ENCODE measurements around the gene CDH13. TPM values are rescaled to one million over a fixed set of nuclear protein-coding genes. Genes with fewer than 3 reads are reported as not detected.

The CDH13 gene
- total RNA-seq, 4 donors from 2014 or later, result 3.4 to 14.8 (median 6.5) TPM

DNA sequence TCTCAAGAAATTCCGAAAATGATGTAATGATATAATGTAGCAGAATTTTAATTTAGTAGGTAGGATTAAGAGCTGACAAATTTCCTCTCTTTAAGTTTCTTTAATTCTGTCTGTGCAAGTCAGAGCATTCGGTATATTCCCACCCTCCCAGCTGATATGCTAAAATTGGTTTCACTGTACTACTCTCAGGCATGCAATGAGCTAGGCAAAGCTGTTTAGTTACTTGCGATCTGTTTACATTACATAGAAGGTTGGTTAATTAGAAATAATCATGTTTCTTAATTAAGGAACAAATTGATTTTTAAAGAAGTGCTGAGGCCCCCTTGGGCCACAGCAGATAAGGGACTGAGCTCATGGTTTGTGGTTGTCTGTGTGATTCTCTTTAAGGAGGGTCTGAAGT is 748.2 kb downstream of the CDH13 start:
- H3K4me1 ChIP-seq, result no peaks in the 10 kb centered on the region
- no peaks in the 10 kb centered on the region for H3K36me3 ChIP-seq
- 89 to 90% methylated on average over 3 of the region's 3 CpGs for WGBS, 2 donors
- DNase-seq, result no peak
- H3K27ac ChIP-seq, result no peak overlapping the region
- H3K4me3 ChIP-seq (replicated peaks in 1 of 3), result no peak overlapping the region
- TF ChIP-seq, protein P1, sequence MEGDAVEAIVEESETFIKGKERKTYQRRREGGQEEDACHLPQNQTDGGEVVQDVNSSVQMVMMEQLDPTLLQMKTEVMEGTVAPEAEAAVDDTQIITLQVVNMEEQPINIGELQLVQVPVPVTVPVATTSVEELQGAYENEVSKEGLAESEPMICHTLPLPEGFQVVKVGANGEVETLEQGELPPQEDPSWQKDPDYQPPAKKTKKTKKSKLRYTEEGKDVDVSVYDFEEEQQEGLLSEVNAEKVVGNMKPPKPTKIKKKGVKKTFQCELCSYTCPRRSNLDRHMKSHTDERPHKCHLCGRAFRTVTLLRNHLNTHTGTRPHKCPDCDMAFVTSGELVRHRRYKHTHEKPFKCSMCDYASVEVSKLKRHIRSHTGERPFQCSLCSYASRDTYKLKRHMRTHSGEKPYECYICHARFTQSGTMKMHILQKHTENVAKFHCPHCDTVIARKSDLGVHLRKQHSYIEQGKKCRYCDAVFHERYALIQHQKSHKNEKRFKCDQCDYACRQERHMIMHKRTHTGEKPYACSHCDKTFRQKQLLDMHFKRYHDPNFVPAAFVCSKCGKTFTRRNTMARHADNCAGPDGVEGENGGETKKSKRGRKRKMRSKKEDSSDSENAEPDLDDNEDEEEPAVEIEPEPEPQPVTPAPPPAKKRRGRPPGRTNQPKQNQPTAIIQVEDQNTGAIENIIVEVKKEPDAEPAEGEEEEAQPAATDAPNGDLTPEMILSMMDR (IDR thresholded peaks at IDR 0.05), result no peak
- no peak for TF ChIP-seq POLR2A (IDR thresholded peaks at IDR 0.05)
- intact Hi-C loops (cut with DNase I), result no loop called here
- H3K27me3 ChIP-seq, result no peaks in the 10 kb centered on the region
- no peaks in the 10 kb centered on the region for H3K9me3 ChIP-seq

DNA sequence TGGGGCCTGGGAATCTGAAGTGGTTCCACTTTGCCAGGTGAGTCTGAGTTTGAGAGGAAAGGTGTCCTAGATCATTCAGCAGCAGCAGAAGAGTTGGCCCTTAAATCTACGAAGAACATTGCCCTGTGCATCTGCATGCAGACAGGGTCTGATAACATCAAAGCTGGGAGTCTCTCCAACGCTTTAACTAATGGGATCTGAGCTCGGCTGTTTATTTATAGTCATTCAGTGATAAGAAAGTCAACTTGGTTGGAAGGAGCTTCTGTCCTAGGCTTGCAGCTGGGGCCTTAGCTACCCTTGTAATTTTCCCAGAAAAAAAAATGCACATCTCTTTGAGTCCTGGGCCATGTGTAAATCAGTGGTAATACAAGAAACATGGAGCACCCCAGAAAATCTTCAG is 763.0 kb downstream of the CDH13 start:
- TF ChIP-seq, protein P1 (IDR thresholded peaks at IDR 0.05), result no peak
- TF ChIP-seq POLR2A (IDR thresholded peaks at IDR 0.05), result no peak
- no peaks in the 10 kb centered on the region for H3K36me3 ChIP-seq
- no peaks in the 10 kb centered on the region for H3K27me3 ChIP-seq
- DNase-seq, result no peak
- H3K4me3 ChIP-seq (replicated peaks in 1 of 3), result no peak overlapping the region
- 53 to 55% methylated on average over 3 of the region's 3 CpGs for WGBS, 2 donors
- H3K9me3 ChIP-seq, result no peaks in the 10 kb centered on the region
- no peak overlapping the region for H3K27ac ChIP-seq
- intact Hi-C loops (cut with DNase I), result no loop called here
- no peaks in the 10 kb centered on the region for H3K4me1 ChIP-seq

DNA sequence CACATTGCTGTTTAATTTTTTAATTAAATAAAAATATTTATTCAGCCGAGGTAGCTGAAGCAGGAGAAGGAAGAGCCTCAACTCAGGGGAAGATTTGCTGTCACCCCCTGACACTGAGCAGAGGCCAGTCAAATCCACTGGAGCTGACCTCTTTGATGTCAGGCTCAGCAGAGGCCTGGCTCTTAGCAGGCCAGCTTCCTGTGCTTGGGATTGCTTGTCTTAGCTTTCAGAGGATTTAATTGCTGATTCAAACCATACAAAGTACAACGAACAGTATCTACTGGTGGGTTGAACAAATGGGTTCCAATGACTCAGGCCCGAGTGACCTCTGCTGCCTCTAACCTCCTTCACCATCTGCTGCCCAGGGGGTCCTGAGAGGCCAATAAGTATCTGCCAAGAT is 764.0 kb downstream of the CDH13 start:
- Histone ChIP-seq H3K27ac (no peak overlapping the region), H3K4me3 (replicated peaks in 1 of 3) (no peak overlapping the region), H3K36me3 (no peaks in the 10 kb centered on the region), H3K9me3 (no peaks in the 10 kb centered on the region), H3K4me1 (no peaks in the 10 kb centered on the region), H3K27me3 (no peaks in the 10 kb centered on the region)
- 41 to 45% methylated on average over 3 of the region's 3 CpGs for WGBS, 2 donors
- intact Hi-C loops (cut with DNase I), result no loop called here
- no peak for DNase-seq
- no peak for TF ChIP-seq POLR2A (IDR thresholded peaks at IDR 0.05)
- TF ChIP-seq, protein P1 (IDR thresholded peaks at IDR 0.05), result no peak

DNA sequence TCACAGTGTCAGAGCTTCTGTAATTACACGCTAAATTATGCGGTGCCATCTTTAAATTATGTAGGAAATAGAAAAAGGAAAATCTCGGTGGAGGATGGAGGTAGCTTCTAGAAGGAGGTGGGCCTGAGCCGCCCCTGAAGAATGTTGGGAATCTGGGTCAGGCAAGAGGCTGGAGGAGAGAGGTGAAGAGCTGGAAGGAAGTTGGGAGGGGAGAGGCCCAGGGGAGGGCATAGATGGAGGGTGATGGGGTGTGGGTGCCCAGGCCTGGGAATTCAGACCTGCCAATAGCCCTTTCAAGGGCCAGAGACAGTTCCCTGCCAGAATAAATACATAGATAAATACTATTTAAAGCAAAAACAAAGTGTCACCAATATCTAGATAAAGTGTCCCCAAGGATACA is 766.0 kb downstream of the CDH13 start:
- intact Hi-C loops (cut with DNase I), result no loop called here
- Histone ChIP-seq H3K9me3 (no peaks in the 10 kb centered on the region), H3K4me1 (no peaks in the 10 kb centered on the region), H3K27ac (no peak overlapping the region), H3K36me3 (no peaks in the 10 kb centered on the region), H3K27me3 (no peaks in the 10 kb centered on the region), H3K4me3 (replicated peaks in 1 of 3) (no peak overlapping the region)
- TF ChIP-seq POLR2A (IDR thresholded peaks at IDR 0.05), result no peak
- TF ChIP-seq, protein P1 (IDR thresholded peaks at IDR 0.05), result no peak
- WGBS, 2 donors, result 71 to 78% methylated on average over 4 of the region's 4 CpGs
- no peak for DNase-seq

DNA sequence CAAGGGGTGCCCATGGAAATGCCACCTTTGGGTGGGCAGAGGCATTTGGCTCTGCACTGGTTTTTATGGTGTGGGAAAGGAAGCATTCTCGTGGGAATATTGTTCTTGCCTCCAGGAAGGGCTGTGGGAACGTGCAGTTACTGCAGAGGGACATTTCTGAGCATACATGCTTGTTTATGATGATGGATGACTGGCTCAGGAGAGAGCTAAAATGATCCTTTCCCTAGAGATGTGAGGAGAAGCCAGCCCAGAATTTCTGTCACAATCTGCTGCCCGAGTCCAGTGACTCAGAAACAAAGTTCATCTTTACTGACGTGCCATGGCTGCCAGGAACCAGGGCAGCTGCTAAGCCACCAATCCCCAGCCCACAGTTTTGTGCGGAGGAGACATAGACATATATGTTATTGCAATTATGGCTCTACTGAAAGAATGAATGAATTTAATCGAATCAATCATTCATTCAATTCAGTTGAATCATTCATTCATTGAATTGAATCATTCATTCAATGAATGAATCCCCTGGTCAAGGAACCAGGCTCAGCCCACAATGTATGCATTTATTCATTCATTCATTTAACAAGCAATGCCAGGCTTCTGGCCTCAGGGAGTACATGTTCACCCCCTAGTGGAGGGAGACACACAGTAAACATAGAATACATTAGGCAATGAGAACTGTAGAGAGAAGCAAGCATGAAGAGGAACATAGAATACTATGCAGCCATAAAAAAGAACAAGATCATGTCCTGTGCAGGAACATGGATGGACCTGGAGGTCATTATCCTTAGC is 766.6 kb downstream of the CDH13 start:
- TF ChIP-seq POLR2A (IDR thresholded peaks at IDR 0.05), result no peak
- intact Hi-C loops (cut with DNase I), result no loop called here
- Histone ChIP-seq H3K27ac (no peak overlapping the region), H3K4me3 (replicated peaks in 1 of 3) (no peak overlapping the region), H3K36me3 (no peaks in the 10 kb centered on the region), H3K9me3 (no peaks in the 10 kb centered on the region), H3K4me1 (no peaks in the 10 kb centered on the region), H3K27me3 (no peaks in the 10 kb centered on the region)
- 62 to 64% methylated on average over 6 of the region's 6 CpGs for WGBS, 2 donors
- DNase-seq, result no peak

Measured in thyroid gland (tissue), 4 donors.